Stimulated activated CD4-positive, alpha-beta T cell treated with anti-CD3 and anti-CD28 coated beads, TNF-alpha, amount 100 ng/mL, for 1 hour (primary cell): Measurements from ENCODE around the gene CLDN9.

Experiments
- DNase-seq, 3 donors: peaks; one replicate each; pipeline ENCODE4 v3.0.0-alpha.2; 2020; ENCODE audit warnings: low read depth in 3 of 3, low spot score in 1 of 3

The CLDN9 gene

GRCh38 chr16:2992383-2993081, 20.2 kb upstream of the CLDN9 start:
- no peak for DNase-seq

GRCh38 chr16:2996298-2996697, 16.4 kb upstream of the CLDN9 start:
- no peak for DNase-seq

GRCh38 chr16:2999929-3000328, 12.8 kb upstream of the CLDN9 start:
- no peak for DNase-seq

GRCh38 chr16:3000540-3000939, 12.2 kb upstream of the CLDN9 start:
- no peak for DNase-seq

GRCh38 chr16:3001316-3001715, 11.4 kb upstream of the CLDN9 start:
- DNase-seq = no peak

- DNase-seq = peak; percentile 88 to 96 (median 94)
These were observed 9.0 kb upstream of the CLDN9 start for GRCh38 chr16:3003582-3004270.

DNA sequence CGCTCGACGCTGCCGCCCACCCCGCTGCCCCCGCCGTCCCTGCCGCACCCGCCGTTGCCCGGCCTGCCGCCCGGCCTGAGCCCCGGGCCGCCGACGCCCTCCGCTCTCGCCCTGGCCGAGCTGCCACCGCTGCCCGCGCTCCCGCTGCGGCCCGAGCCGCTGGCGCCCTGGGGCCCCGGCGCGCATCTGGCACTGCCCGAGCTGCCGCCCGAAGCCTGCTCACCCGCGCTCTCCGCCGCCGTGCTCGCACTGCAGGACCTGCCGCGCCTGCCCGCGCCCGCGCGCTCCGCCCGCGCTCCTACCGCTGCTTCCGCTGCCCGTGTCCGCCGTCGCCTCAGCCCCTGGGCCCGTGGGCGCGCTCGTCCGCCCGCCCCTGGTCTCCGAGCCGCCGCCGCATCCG, 8.4 kb upstream of the CLDN9 start:
- DNase-seq = no peak

- no peak for DNase-seq
These were observed 7.9 kb upstream of the CLDN9 start for GRCh38 chr16:3004781-3005284.

DNA sequence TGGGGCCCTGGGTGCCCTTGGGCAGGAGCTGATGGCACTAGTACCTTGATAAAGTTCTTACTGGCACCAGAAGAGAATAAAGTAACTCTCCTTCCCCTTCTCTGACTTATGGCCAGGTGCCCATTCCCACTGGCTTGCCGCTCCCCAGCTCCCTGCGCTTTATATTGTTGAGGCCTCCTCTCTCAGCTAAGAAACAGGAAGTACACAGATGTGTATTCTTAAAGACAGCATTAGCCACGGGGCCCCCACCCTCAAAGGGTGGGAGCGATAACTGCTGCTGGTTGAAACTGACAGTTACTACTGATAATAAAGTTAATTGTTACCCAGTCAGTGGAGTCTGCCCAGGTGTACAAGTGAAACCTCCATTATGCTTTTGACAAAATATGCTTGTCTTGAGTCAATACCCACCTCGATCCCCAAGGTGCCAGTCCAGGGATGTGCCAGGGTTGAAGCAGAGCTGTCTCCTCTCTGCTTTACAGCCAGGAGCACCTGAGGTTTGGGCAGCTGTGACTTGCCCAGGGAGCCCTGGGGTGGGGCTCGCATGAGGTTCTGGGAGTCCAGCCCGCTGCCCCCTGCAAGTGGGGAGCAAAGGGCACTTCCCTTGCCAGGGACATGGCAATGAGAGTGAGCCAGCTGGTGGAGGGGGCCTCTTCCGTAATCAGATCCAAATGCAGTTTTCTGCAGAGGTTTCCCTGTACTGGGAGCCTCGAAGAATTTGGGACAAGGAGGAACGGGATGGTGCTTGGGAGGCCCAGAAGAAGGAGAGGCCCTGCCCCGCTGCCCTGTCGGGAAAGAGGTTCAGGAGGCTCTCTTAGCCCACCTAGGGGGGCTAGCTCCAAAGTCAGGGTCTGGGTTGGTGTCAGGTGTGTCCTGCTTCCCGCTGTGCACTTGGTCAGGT, 5.4 kb upstream of the CLDN9 start:
- no peak for DNase-seq

DNA sequence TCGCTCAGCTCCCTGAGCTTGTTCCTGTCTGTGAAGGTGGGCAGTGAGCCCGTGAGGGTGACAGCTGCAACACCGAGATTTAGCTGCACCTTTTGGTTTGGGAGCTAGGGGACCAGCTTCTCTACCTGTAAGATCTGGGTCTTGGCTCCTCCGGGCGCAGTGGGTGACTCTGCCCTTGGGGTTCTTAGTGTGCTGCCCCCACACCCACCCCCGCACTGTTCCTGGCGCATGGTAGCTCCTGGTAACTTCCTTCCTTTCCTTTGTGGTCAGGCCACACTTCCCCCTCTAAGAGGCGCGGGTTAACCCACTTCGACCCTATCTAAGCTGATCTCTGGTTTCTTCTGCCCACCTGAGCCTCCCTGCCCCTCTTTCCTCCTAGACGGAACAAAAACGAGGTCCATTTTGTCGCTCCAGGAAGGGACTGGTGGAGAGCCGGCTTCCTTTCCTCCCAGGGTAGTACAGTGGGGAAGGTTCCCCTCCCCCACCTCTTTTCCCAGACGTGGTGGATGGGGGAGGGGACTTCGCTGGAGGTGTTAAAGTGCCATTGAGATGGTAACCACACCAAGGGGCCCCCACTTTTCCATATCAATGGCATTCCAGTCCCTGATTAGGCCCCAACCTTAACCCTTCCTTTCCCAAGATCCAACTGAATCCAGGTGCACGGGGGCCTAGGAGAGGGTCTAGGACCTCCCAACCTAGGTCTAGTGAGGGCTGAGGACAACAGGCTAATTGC, 4.6 kb upstream of the CLDN9 start:
- DNase-seq = no peak

DNA sequence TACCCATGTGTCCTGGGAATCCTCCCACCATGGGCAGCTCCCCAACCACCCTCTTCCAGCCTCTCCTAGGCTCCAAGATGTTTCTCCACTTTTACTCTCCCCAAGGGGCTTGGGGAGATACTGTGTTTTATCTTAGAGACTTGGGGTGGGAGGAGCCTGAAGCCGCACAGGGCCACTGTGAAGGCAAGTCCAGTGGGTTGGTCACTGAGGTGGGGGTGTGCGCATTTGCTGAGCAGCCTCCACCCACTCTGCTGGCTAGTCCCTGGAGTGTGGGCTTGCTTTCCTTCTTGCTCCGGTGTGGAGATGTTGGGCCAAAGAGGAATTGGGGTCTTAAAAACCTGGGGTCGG, 4.1 kb upstream of the CLDN9 start:
- no peak for DNase-seq

DNA sequence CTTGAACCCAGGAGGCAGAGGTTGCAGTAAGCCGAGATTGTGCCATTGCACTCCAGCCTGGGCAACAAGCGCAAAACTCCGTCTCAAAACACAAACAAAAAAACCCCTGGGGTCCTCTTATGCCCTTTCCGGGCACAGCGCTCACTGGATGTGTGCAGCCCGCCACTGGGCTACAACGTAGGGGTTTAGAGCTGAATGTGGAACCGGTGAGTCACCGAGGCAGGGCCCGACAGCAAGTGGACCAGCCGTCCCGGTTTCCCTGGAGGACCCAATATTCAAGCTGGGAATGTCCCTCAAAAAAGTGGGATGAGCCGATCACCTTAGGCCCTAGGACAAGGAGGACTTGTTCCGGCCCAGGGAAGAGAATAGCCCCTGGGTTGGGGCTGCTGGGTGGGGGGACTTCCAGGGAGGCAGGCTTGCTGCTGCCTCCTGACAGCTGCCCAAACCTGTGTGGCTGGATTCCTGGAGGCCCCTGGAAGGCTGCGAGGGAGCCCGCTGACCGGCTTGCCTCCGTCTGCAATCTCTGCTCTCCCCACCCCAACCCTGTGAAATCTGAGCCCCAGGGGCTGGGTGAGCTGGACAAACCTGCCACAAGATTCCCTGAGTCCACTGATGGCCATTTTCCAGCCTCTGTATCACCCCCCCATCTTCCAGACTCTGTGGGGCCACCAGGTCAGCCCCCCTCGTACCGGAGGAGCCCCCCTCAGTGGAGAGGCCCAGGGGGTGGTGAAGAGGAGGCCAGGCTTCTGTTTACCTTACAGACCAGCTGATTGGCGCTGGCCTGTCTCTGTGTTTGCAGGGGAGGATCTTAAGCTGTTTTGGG, 2.9 kb upstream of the CLDN9 start:
- no peak for DNase-seq

DNA sequence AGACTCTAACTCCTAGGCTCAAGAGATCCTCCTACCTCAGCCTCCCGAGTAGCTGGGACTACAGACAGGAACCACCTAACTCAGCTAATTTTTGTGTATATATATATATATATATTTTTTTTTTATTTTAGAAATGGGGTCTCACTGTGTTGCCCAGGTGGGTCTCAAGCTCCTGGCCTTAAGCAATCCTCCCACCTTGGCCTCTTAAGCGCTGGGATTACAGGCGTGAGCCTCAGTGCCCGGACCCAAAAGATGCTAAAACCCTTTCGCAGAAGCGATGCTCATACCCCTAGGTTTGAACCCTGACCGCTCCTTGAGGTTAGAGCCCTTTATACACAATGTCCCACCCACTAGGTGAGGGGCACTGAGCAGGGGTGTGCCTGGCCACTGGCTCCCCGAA, 2.2 kb upstream of the CLDN9 start:
- no peak for DNase-seq

DNA sequence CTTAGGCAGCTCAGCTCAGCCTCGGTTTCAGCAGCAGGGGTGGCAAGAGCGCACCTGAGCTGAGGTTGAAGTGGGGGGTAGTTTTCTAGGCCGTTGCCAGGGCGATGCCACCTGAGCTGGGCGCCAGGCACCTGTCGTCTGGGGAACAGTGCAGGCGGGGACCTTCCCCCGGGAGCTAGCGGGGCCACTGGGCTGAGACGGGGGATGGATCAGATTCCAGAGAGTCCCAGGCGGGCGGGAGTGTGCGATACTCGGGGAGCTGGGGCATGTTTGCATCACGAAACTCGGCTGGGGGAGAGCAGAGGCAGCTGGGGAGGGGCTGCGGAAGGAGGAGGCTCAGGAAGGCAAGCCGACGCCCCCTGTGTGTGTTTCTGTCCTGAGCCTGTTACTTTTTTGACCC, 477 bp upstream of the CLDN9 start:
- DNase-seq = no peak

- DNase-seq = no peak
These were observed 798 bp downstream of the CLDN9 start for GRCh38 chr16:3013491-3013951.

GRCh38 chr16:3013998-3014690, 1.4 kb downstream of the CLDN9 start:
- DNase-seq = no peak

DNA sequence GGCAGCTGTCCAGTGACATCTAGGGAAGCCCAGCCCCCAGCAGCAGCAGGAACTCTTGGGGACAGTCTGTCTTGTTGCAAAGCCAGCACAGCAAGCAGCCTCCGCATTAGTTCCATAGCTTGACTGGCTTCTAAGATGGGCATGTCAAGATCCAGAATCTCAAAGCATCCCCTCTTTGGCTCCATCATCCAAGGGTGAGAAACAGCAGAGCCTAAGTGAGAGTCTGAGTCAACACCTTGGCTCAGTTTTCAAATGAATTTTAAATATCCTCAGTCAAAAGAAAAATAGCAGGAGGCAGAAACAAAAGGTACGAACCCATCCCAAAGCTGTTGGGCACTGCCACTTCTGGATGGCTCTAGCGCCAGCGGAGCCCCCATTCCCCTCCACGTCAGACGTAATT, 2.2 kb downstream of the CLDN9 start:
- no peak for DNase-seq

DNA sequence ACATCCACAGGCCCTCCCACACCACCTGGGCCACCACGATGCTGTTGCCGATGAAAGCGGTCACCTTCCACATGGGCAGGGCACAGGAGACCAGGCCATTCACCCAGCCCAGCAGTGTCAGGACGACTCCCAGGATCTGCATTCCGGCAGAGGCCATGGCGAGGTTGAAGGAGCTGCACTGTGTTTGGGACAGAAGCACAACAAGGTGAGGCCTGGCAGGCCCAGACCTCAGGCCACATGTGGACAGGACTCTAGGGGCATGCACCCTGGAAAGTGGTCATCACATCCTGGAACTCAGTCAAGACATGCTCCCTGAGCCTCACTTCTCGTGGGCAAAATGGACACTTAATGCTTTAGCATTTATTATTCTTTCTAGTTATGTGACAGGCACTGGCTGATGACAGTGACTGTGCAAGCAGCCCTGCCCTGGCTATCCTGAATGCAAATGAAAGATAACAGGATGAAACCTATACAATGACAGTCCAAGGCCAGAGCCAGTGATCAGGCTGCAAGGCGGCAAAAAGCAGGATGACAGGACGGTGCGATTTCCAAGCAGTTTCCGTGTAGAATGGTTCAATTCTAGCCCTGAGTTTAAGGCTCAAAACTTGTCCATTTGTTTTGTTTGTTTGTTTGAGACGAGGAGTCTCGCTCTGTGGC, 3.3 kb downstream of the CLDN9 start:
- no peak for DNase-seq

DNA sequence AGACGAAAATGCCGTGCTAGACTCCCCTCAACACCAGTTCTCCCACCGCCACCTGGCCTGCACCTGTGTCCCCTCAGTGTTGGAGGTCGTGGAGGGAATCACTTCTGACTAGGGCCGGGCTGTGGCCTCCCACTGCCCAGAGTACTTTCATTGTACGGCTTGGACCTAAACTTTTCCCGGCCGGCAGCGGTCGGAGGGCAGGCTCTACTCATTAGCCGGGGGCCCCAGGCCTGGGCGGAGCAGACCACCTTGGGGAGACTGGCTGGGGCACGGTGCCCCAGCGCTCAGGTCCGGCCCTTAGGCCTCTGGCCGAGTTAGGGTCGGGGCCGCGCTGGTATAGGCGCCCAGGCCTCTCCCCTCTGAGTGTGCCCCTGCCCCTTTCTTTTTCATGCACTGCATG, 4.6 kb downstream of the CLDN9 start:
- no peak for DNase-seq
